Tibial artery (tissue), 4 donors: ENCODE data around the gene RPH3AL.

Experiments used
- DNase-seq, 2 donors: peaks; one replicate each; pipeline ENCODE4 v3.0.0-alpha.2; 2019
- H3K27ac ChIP-seq, 2 donors: fragments of 200-600 bp; sonication (generic) in 1 of 2; 1 replicate in 1 of 2; 2 replicates in 1 of 2; pipeline ENCODE4 v1.5.1; 2018 to 2019; ENCODE audit warnings: mild to moderate bottlenecking in 1 of 2
- H3K27me3 ChIP-seq, 2 donors: fragments of 200-600 bp; sonication (generic) in 1 of 2; one replicate each; pipeline versions ENCODE4 v1.5.1 to v1.6.0; 2016 to 2019
- H3K36me3 ChIP-seq, 3 donors: fragments of 200-600 bp; sonication (generic) in 2 of 3; one replicate each; pipeline ENCODE4 v1.5.1; 2016 to 2019; ENCODE audit warnings: mild to moderate bottlenecking in 2 of 3
- H3K4me1 ChIP-seq, 4 donors: fragments of 200-600 bp; sonication (generic) in 2 of 4; 1 replicate in 3 of 4; 2 replicates in 1 of 4; pipeline ENCODE4 v1.5.1; 2016 to 2019
- H3K4me3 ChIP-seq, 2 donors: fragments of 200-600 bp; sonication (generic) in 1 of 2; 1 replicate in 1 of 2; 2 replicates in 1 of 2; pipeline ENCODE4 v1.5.1; 2018 to 2019; ENCODE audit warnings: mild to moderate bottlenecking in 2 of 2
- H3K9me3 ChIP-seq, 3 donors: fragments of 200-600 bp; sonication (generic) in 1 of 3; one replicate each; pipeline ENCODE4 v1.5.1; 2016 to 2019
- CTCF ChIP-seq, 2 experiments: fragments of 200-600 bp in 1 of 2; fragments of 450-650 bp in 1 of 2; IDR thresholded peaks; one replicate each; pipeline ENCODE4 v1.5.1; 2017 to 2019; ENCODE audit warnings: antibody characterized with exemption in 2 of 2, mild to moderate bottlenecking in 1 of 2, moderate library complexity in 1 of 2
- intact Hi-C: fragments of 100-400 bp; cut with DNase I; formaldehyde crosslinking; loops from one replicate; pipeline ENCODE4 v1.15.0; 2023; ENCODE audit warnings: low total_unique reads

Gene RPH3AL

GRCh38 chr17:250487-251300 is 101.9 kb downstream of the RPH3AL start:
- Histone ChIP-seq H3K36me3 (no peaks in the 10 kb centered on the region), H3K9me3 (no peaks in the 10 kb centered on the region), H3K27me3 (peaks cover 0 to 15% of the 10 kb centered on the region in 2 donors), H3K4me1 (no peaks in the 10 kb centered on the region), H3K4me3 (no peak overlapping the region), H3K27ac (no peak overlapping the region)
- intact Hi-C loops, result no loop called here
- DNase-seq, result peak in 1 of 2 donors; percentile 28
- no peak for TF ChIP-seq CTCF (IDR thresholded peaks at IDR 0.05)

- TF ChIP-seq CTCF (IDR thresholded peaks at IDR 0.05), result no peak
- Histone ChIP-seq H3K36me3 (no peaks in the 10 kb centered on the region), H3K27me3 (peaks cover 0 to 15% of the 10 kb centered on the region in 2 donors), H3K4me3 (no peak overlapping the region), H3K9me3 (no peaks in the 10 kb centered on the region), H3K27ac (no peak overlapping the region), H3K4me1 (no peaks in the 10 kb centered on the region)
- intact Hi-C loops, result no loop called here
- peak in 1 of 2 donors; percentile 28 for DNase-seq
Measured at GRCh38 chr17:249236-249993, 103.2 kb downstream of the RPH3AL start.

- Histone ChIP-seq H3K4me1 (no peaks in the 10 kb centered on the region), H3K27me3 (peaks cover 0 to 15% of the 10 kb centered on the region in 2 donors), H3K36me3 (no peaks in the 10 kb centered on the region), H3K4me3 (no peak overlapping the region), H3K9me3 (no peaks in the 10 kb centered on the region), H3K27ac (no peak overlapping the region)
- no peak for TF ChIP-seq CTCF (IDR thresholded peaks at IDR 0.05)
- intact Hi-C loops, result no loop called here
- DNase-seq, result peak in 1 of 2 donors; percentile 32
Measured at GRCh38 chr17:248337-249235, 104.0 kb downstream of the RPH3AL start.

- peaks cover 0 to 15% of the 10 kb centered on the region in 2 donors for H3K27me3 ChIP-seq
- H3K9me3 ChIP-seq, result no peaks in the 10 kb centered on the region
- no peak overlapping the region for H3K27ac ChIP-seq
- TF ChIP-seq CTCF (IDR thresholded peaks at IDR 0.05), result no peak
- H3K4me1 ChIP-seq, result no peaks in the 10 kb centered on the region
- no peaks in the 10 kb centered on the region for H3K36me3 ChIP-seq
- no peak overlapping the region for H3K4me3 ChIP-seq
- DNase-seq, result peak in 1 of 2 donors; percentile 52
- intact Hi-C loops, result no loop called here
Measured at GRCh38 chr17:247767-248166, 104.8 kb downstream of the RPH3AL start.

- no peak for TF ChIP-seq CTCF (IDR thresholded peaks at IDR 0.05)
- H3K9me3 ChIP-seq, result no peaks in the 10 kb centered on the region
- peaks cover 0 to 15% of the 10 kb centered on the region in 2 donors for H3K27me3 ChIP-seq
- no peak overlapping the region for H3K4me3 ChIP-seq
- intact Hi-C loops, result no loop called here
- H3K27ac ChIP-seq, result no peak overlapping the region
- no peaks in the 10 kb centered on the region for H3K36me3 ChIP-seq
- no peaks in the 10 kb centered on the region for H3K4me1 ChIP-seq
- DNase-seq, result peak; percentile 10 to 56
Measured at GRCh38 chr17:246851-247421, 105.7 kb downstream of the RPH3AL start.
